HepG2 (cell line): ENCODE data around the gene SH3PXD2A. TPM values are rescaled to one million over a fixed set of nuclear protein-coding genes. Genes with fewer than 3 reads are reported as not detected.

Experiments
- ATAC-seq: fragments of 200-7000 bp; cut with Tn5 transposase; 3 replicates; pipeline ENCODE4 v1.9.1; 2020; ENCODE audit warnings: mild to moderate bottlenecking, moderate library complexity
- BruUV-seq: library from RNA; stranded (reverse); fragments of 400-500 nt; replicated peaks from 2 replicates; lab custom pipeline; 2021; lab: Mats Ljungman, UMichigan
- CTCF ChIA-PET: fragments of 300-600 bp; formaldehyde crosslinking; extraction: SDS; loops from one replicate; lab custom pipeline; 2021; ENCODE audit warnings: low total read pairs, inconsistent platforms, low intra/inter-chr PET ratio; lab: Yijun Ruan, JAX
- POLR2A ChIA-PET: fragments of 350-600 bp; sonication (Branson Sonifier 250); formaldehyde crosslinking; loops from one replicate; lab custom pipeline; 2020; ENCODE audit warnings: antibody characterized with exemption, inconsistent platforms; lab: Yijun Ruan, JAX
- DNase-seq: peaks from one replicate; pipeline ENCODE4 v3.0.0-alpha.2; 2015; ENCODE audit warnings: low spot score
- FAIRE-seq: peaks from 3 replicates; lab custom pipeline; 2011; peaks lifted over from hg19 to GRCh38; lab: Jason Lieb, UNC
- H2AFZ ChIP-seq: one replicate; pipeline ENCODE4 v1.6.1; 2011; ENCODE audit warnings: low read length, inconsistent platforms
- H3K27ac ChIP-seq: fragments of 300-600 bp; 3 replicates; pipeline ENCODE4 v1.8.0; 2011; ENCODE audit warnings: mixed run types, mild to moderate bottlenecking, mixed read lengths, low read length, inconsistent platforms; ENCODE audit not compliant: insufficient read depth; ENCODE audit errors: extremely low read length
- H3K27me3 ChIP-seq, 2 experiments: fragments of 200-600 bp in 1 of 2; 2 replicates in 1 of 2; 3 replicates in 1 of 2; pipeline versions ENCODE4 v1.6.0 to v1.8.0; 2011; ENCODE audit warnings: low read length in 2 of 2, mild to moderate bottlenecking in 2 of 2, moderate library complexity in 2 of 2, inconsistent platforms in 1 of 2; ENCODE audit not compliant: insufficient read depth in 2 of 2, control insufficient read depth in 1 of 2
- H3K36me3 ChIP-seq, 2 experiments: fragments of 200-600 bp in 1 of 2; replicated peaks in 1 of 2; 2 replicates in 1 of 2; 3 replicates in 1 of 2; pipeline versions ENCODE4 v1.5.1 to v1.8.0; 2011; ENCODE audit warnings: low read length in 2 of 2, inconsistent platforms in 1 of 2; ENCODE audit not compliant: insufficient read depth in 2 of 2, control insufficient read depth in 1 of 2
- H3K4me1 ChIP-seq: 2 replicates; pipeline ENCODE4 v1.5.1; 2012; ENCODE audit warnings: low read length, inconsistent platforms; ENCODE audit not compliant: insufficient read depth
- H3K4me2 ChIP-seq: 2 replicates; pipeline ENCODE4 v1.6.0; 2011; ENCODE audit warnings: low read depth, low read length, inconsistent platforms
- H3K4me3 ChIP-seq, 3 experiments: fragments of 200-600 bp in 1 of 3; sonication (generic), shearing (Covaris generic) in 1 of 3; replicated peaks in 1 of 3; 2 replicates each; pipeline ENCODE4 v1.5.1; 2011 to 2016; ENCODE audit warnings: low read length in 3 of 3, inconsistent platforms in 2 of 3, low read depth in 2 of 3, mild to moderate bottlenecking in 2 of 3, control low read depth in 1 of 3, mixed read lengths in 1 of 3; ENCODE audit not compliant: insufficient read depth in 1 of 3
- H3K79me2 ChIP-seq: one replicate; pipeline ENCODE4 v1.6.1; 2011; ENCODE audit warnings: low read length, inconsistent platforms; ENCODE audit not compliant: insufficient read depth
- H3K9ac ChIP-seq: 2 replicates; pipeline ENCODE4 v1.6.0; 2011; ENCODE audit warnings: mild to moderate bottlenecking, low read depth, low read length, inconsistent platforms; ENCODE audit not compliant: insufficient read depth
- H3K9me3 ChIP-seq: 2 replicates; pipeline ENCODE4 v1.5.1; 2012; ENCODE audit warnings: mild to moderate bottlenecking, low read length
- H4K20me1 ChIP-seq: 2 replicates; pipeline ENCODE4 v1.6.0; 2011; ENCODE audit warnings: inconsistent platforms, mild to moderate bottlenecking, low read length, moderate library complexity; ENCODE audit not compliant: insufficient read depth
- ARID2 ChIP-seq: sonication (generic); formaldehyde crosslinking; IDR thresholded peaks from 2 replicates; pipeline ENCODE4 v1.8.1; 2022; ENCODE audit warnings: mild to moderate bottlenecking, missing genetic modification reagents, borderline replicate concordance
- ATF7-NPFF ChIP-seq: sonication (generic); formaldehyde crosslinking; IDR thresholded peaks from 2 replicates; pipeline ENCODE4 v1.8.1; 2023; ENCODE audit warnings: mild to moderate bottlenecking, low read depth, missing genetic modification reagents, moderate library complexity
- FOXA1 ChIP-seq, 2 experiments: fragments of 450-650 bp in 1 of 2; sonication (generic) in 1 of 2; formaldehyde crosslinking in 1 of 2; IDR thresholded peaks; 2 replicates each; pipeline versions ENCODE4 v1.4.0 to v1.6.1; 2016 to 2020; ENCODE audit warnings: missing genetic modification reagents in 1 of 2
- FOXA3 ChIP-seq: IDR thresholded peaks from 2 replicates; pipeline ENCODE4 v1.6.1; 2016; ENCODE audit warnings: missing genetic modification reagents, missing compliant biosample characterization
- GATA4 ChIP-seq: sonication (generic); IDR thresholded peaks from 2 replicates; pipeline ENCODE4 v1.6.1; 2016; ENCODE audit warnings: antibody characterized with exemption, low read depth, borderline replicate concordance
- MTA3 ChIP-seq: sonication (generic); formaldehyde crosslinking; IDR thresholded peaks from 2 replicates; pipeline ENCODE4 v1.4.0; 2020; ENCODE audit warnings: missing genetic modification reagents
- PCBP2 ChIP-seq: fragments of 200-400 bp; formaldehyde crosslinking; optimal IDR thresholded peaks from 2 replicates; pipeline ENCODE3; 2018; ENCODE audit warnings: low read length, low read depth; ENCODE audit not compliant: poor library complexity, severe bottlenecking
- SCMH1 ChIP-seq: sonication (generic); formaldehyde crosslinking; IDR thresholded peaks from 2 replicates; pipeline ENCODE4 v1.9.0; 2021; ENCODE audit warnings: missing genetic modification reagents, mild to moderate bottlenecking, borderline replicate concordance
- SOX6 ChIP-seq, 2 experiments: fragments of 450-650 bp in 1 of 2; sonication (generic) in 1 of 2; formaldehyde crosslinking in 1 of 2; IDR thresholded peaks; 2 replicates each; pipeline versions ENCODE4 v1.4.0 to v1.6.1; 2017 to 2020; ENCODE audit warnings: antibody characterized with exemption in 1 of 2, mild to moderate bottlenecking in 1 of 2, missing genetic modification reagents in 1 of 2
- ZBTB38 ChIP-seq: sonication (generic); formaldehyde crosslinking; IDR thresholded peaks from 2 replicates; pipeline ENCODE4 v1.5.1; 2020; ENCODE audit warnings: mild to moderate bottlenecking, missing genetic modification reagents
- ZFP41 ChIP-seq: sonication (generic); formaldehyde crosslinking; IDR thresholded peaks from 2 replicates; pipeline ENCODE4 v1.4.0; 2020; ENCODE audit warnings: mild to moderate bottlenecking, missing genetic modification reagents, borderline replicate concordance
- ZNF230 ChIP-seq: sonication (generic); formaldehyde crosslinking; IDR thresholded peaks from 2 replicates; pipeline ENCODE4 v1.4.0; 2020; ENCODE audit warnings: mild to moderate bottlenecking, missing genetic modification reagents
- ZNF276 ChIP-seq: sonication (generic); formaldehyde crosslinking; IDR thresholded peaks from 2 replicates; pipeline ENCODE4 v1.4.0; 2020; ENCODE audit warnings: mild to moderate bottlenecking, low read depth, missing genetic modification reagents
- ZNF34 ChIP-seq: sonication (generic); formaldehyde crosslinking; IDR thresholded peaks from 2 replicates; pipeline ENCODE4 v1.4.0; 2020; ENCODE audit warnings: mild to moderate bottlenecking, missing genetic modification reagents, borderline replicate concordance
- ZNF468 ChIP-seq: sonication (generic); formaldehyde crosslinking; IDR thresholded peaks from 2 replicates; pipeline ENCODE4 v1.8.0; 2022; ENCODE audit warnings: mild to moderate bottlenecking, moderate library complexity, missing genetic modification reagents
- ZNF564 ChIP-seq: sonication (generic); formaldehyde crosslinking; IDR thresholded peaks from 2 replicates; pipeline ENCODE4 v1.8.1; 2023; ENCODE audit warnings: mild to moderate bottlenecking, missing genetic modification reagents
- ZNF749 ChIP-seq: sonication (generic); formaldehyde crosslinking; IDR thresholded peaks from 2 replicates; pipeline ENCODE4 v1.8.0; 2022; ENCODE audit warnings: mild to moderate bottlenecking, missing genetic modification reagents, moderate library complexity, borderline replicate concordance
- ZNF773 ChIP-seq: sonication (generic); formaldehyde crosslinking; IDR thresholded peaks from 2 replicates; pipeline ENCODE4 v1.4.0; 2020; ENCODE audit warnings: missing genetic modification reagents, borderline replicate concordance
- WGBS: methylation state at CpG from one replicate; pipeline ENCODE4 v1.1.6; 2017; ENCODE audit warnings: low lambda C conversion rate; 5-methylcytosine and 5-hydroxymethylcytosine counted together
- in situ Hi-C: cut with HindIII; loops from 2 replicates; pipeline ENCODE4 v1.10.0; 2017; ENCODE audit warnings: low pct_unique_long_range_greater_than_20kb; ENCODE audit not compliant: extremely low pct_ligation_motif_present
- intact Hi-C: fragments of 100-400 bp; cut with micrococcal nuclease; formaldehyde crosslinking; loops from one replicate; pipeline ENCODE4 v1.10.0; 2022; ENCODE audit not compliant: unreplicated experiment
- polyA plus RNA-seq, 8 experiments: library from polyadenylated mRNA; depleted of rRNA in 3 of 8; stranded (reverse) in 7 of 8; unstranded in 1 of 8; fragments of >200 nt; fragmentation: Illumina TruSeq in 4 of 8; extraction: Trizol in 4 of 8; gene quantifications; 2 replicates each; pipeline versions ENCODE4 v1.2.1 to v1.2.3, GENCODE V29; 2011 to 2016; ENCODE audit warnings: low read depth in 4 of 8, missing spikeins in 1 of 8, mixed read lengths in 1 of 8; ENCODE audit not compliant: insufficient read depth in 1 of 8
- total RNA-seq, 5 experiments: library from RNA; depleted of rRNA; stranded (reverse); fragments of >200 nt; fragmentation: Illumina TruSeq; extraction: Trizol; gene quantifications; 2 replicates each; pipeline ENCODE4 v1.2.3, GENCODE V29; 2016; ENCODE audit warnings: low read depth in 1 of 5
- TF ChIP-seq, protein P1 (sequence below): sonication (generic); formaldehyde crosslinking; IDR thresholded peaks from 2 replicates; pipeline ENCODE4 v1.5.0; 2020; ENCODE audit warnings: missing genetic modification reagents
- TF ChIP-seq, protein P2 (sequence below): sonication (generic); formaldehyde crosslinking; IDR thresholded peaks from 2 replicates; pipeline ENCODE4 v1.4.0; 2020; ENCODE audit warnings: missing genetic modification reagents

Gene SH3PXD2A
- total and polyA plus RNA-seq, 2 of the 13 experiments (the other 11 are each of a cell fraction or from before 2014, with no cell fraction given) = 11.1 to 11.3 TPM

- FAIRE-seq (peak; percentile 76), DNase-seq (peak; percentile 48), ATAC-seq (peak; percentile 76)
- intact Hi-C loops = loop anchor here (5.0 kb wide), 1 partner anchor 33 kb away; no protein-coding TSS in a partner anchor
- Histone ChIP-seq H3K9ac (no peak overlapping the region), H3K27ac (peak overlapping the region; percentile 37), H2AFZ (no peak overlapping the region), H4K20me1 (peaks cover 9% of the 10 kb centered on the region; the same call in 1 of the 2 replicates), H3K4me1 (peaks cover 78% of the 10 kb centered on the region), H3K4me2 (peak overlapping the region; percentile 62), H3K9me3 (no peaks in the 10 kb centered on the region), H3K27me3 (no peaks in the 10 kb centered on the region; a peak in 1 of 5 replicates), H3K79me2 (peaks cover 64% of the 10 kb centered on the region), H3K36me3 (peaks cover 5 to 23% of the 10 kb centered on the region in 2 experiments; a peak in 4 of 5 replicates), H3K4me3 (peak overlapping the region in 1 of 3 experiments; percentile 21; a peak in 2 of 6 replicates)
- 23% methylated on average over 6 of the region's 6 CpGs for WGBS
- ChIA-PET POLR2A (interaction anchor here (1.9 to 3.7 kb wide), 3 partner anchors 15 to 36 kb away, joined by 6 to 16 read pairs (median 10); partner anchors contain the start of gene SH3PXD2A), CTCF (no interaction called here)
- in situ Hi-C loops = no loop called here
- BruUV-seq = no TSS peak
- TF ChIP-seq ZBTB38 (CRISPR knock-in tag) (no peak), ZNF468 (no peak), FOXA1 (IDR thresholded peaks at IDR 0.05) (no peak), FOXA1 (CRISPR knock-in tag; IDR thresholded peaks at IDR 0.05) (0 out of 2 replicates have a peak, but pooled peaks have one; percentile 2), MTA3 (CRISPR knock-in tag) (no peak), ZNF564 (no peak), PCBP2 (no peak), ZNF276 (no peak), SCMH1 (CRISPR knock-in tag) (no peak), ZFP41 (no peak), ZNF773 (CRISPR knock-in tag) (no peak), ARID2 (no peak), GATA4 (no peak), SOX6 (IDR thresholded peaks at IDR 0.05) (no peak), SOX6 (CRISPR knock-in tag; IDR thresholded peaks at IDR 0.05) (peak; percentile 32; the same call in 1 of the 2 replicates), FOXA3 (CRISPR knock-in tag) (no peak), ATF7-NPFF (CRISPR knock-in tag) (no peak), ZNF749 (CRISPR knock-in tag) (no peak), ZNF230 (CRISPR knock-in tag) (no peak), ZNF34 (no peak)
- TF ChIP-seq, protein P1, sequence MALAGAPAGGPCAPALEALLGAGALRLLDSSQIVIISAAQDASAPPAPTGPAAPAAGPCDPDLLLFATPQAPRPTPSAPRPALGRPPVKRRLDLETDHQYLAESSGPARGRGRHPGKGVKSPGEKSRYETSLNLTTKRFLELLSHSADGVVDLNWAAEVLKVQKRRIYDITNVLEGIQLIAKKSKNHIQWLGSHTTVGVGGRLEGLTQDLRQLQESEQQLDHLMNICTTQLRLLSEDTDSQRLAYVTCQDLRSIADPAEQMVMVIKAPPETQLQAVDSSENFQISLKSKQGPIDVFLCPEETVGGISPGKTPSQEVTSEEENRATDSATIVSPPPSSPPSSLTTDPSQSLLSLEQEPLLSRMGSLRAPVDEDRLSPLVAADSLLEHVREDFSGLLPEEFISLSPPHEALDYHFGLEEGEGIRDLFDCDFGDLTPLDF (CRISPR knock-in tag) = no peak
- TF ChIP-seq, protein P2, sequence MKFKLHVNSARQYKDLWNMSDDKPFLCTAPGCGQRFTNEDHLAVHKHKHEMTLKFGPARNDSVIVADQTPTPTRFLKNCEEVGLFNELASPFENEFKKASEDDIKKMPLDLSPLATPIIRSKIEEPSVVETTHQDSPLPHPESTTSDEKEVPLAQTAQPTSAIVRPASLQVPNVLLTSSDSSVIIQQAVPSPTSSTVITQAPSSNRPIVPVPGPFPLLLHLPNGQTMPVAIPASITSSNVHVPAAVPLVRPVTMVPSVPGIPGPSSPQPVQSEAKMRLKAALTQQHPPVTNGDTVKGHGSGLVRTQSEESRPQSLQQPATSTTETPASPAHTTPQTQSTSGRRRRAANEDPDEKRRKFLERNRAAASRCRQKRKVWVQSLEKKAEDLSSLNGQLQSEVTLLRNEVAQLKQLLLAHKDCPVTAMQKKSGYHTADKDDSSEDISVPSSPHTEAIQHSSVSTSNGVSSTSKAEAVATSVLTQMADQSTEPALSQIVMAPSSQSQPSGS (CRISPR knock-in tag) = no peak
Observed at GRCh38 chr10:103818765-103819374, 36.5 kb downstream of the SH3PXD2A start.
